ACC112 (cell line): ENCODE measurements around the gene RAB22A.
"Not testable (repeated sequence)": the region's sequence is repeated elsewhere in the genome, so short reads cannot be mapped to it uniquely, and the experiment has no call there.

Experiments used
- H2AFZ ChIP-seq: fragments of 200-600 bp; sonication (generic); one replicate; pipeline ENCODE4 v1.6.0; 2017; ENCODE audit warnings: antibody characterized with exemption, low read length; ENCODE audit not compliant: unreplicated experiment
- H3K27ac ChIP-seq: fragments of 200-600 bp; sonication (generic); 2 replicates; pipeline ENCODE4 v1.5.1; 2014; ENCODE audit warnings: low read depth, mild to moderate bottlenecking, antibody characterized with exemption, low read length, moderate library complexity
- H3K27me3 ChIP-seq: fragments of 200-600 bp; sonication (generic); 2 replicates; pipeline ENCODE4 v1.6.1; 2014; ENCODE audit warnings: mild to moderate bottlenecking, antibody characterized with exemption, low read length, moderate library complexity, mixed read lengths; ENCODE audit not compliant: insufficient read depth
- H3K36me3 ChIP-seq: fragments of 200-600 bp; sonication (generic); 2 replicates; pipeline ENCODE4 v1.6.1; 2016; ENCODE audit warnings: mild to moderate bottlenecking, antibody characterized with exemption, low read length, moderate library complexity, mixed read lengths; ENCODE audit not compliant: insufficient read depth
- H3K4me1 ChIP-seq: fragments of 200-600 bp; sonication (generic); one replicate; pipeline ENCODE4 v1.6.1; 2016; ENCODE audit warnings: low read length, mixed read lengths; ENCODE audit not compliant: insufficient read depth, unreplicated experiment, control insufficient read depth
- H3K4me3 ChIP-seq: fragments of 200-600 bp; sonication (generic); 2 replicates; pipeline ENCODE4 v1.5.1; 2014; ENCODE audit warnings: mild to moderate bottlenecking, low read depth, low read length
- H3K79me2 ChIP-seq: fragments of 200-600 bp; sonication (generic); one replicate; pipeline ENCODE4 v1.6.0; 2016; ENCODE audit warnings: low read length; ENCODE audit not compliant: control insufficient read depth, unreplicated experiment, insufficient read depth

RAB22A gene

GRCh38 chr20:58408603-58409246 is 99.2 kb downstream of the RAB22A start:
- Histone ChIP-seq H3K4me3 (no peak overlapping the region), H3K27me3 (no peaks in the 10 kb centered on the region), H3K4me1 (peaks cover 36% of the 10 kb centered on the region), H3K79me2 (peaks cover 85% of the 10 kb centered on the region), H2AFZ (no peak overlapping the region), H3K27ac (peak overlapping the region; percentile 86), H3K36me3 (no peaks in the 10 kb centered on the region)

- not testable (repeated sequence) for H3K36me3 ChIP-seq, H3K27ac ChIP-seq, H3K4me1 ChIP-seq, H2AFZ ChIP-seq, H3K4me3 ChIP-seq, H3K27me3 ChIP-seq
- peaks cover 73% of the 10 kb centered on the region for H3K79me2 ChIP-seq
Observed at GRCh38 chr20:58414216-58414615, 104.7 kb downstream of the RAB22A start.

- peaks cover 72% of the 10 kb centered on the region for H3K79me2 ChIP-seq
- not testable (repeated sequence) for H3K4me3 ChIP-seq, H3K27me3 ChIP-seq, H3K27ac ChIP-seq, H3K36me3 ChIP-seq, H3K4me1 ChIP-seq, H2AFZ ChIP-seq
Observed at GRCh38 chr20:58414786-58415185, 105.3 kb downstream of the RAB22A start.

- peaks cover 6% of the 10 kb centered on the region; the same call in 1 of the 2 replicates for H3K36me3 ChIP-seq
Observed at GRCh38 chr20:58416057-58416456, 106.5 kb downstream of the RAB22A start.

GRCh38 chr20:58416835-58417234 is 107.3 kb downstream of the RAB22A start:
- Histone ChIP-seq H3K27me3 (no peaks in the 10 kb centered on the region), H3K36me3 (peaks cover 6% of the 10 kb centered on the region; the same call in 1 of the 2 replicates), H3K4me3 (no peak overlapping the region), H3K4me1 (peaks cover 10% of the 10 kb centered on the region), H3K27ac (no peak overlapping the region), H3K79me2 (peaks cover 67% of the 10 kb centered on the region), H2AFZ (no peak overlapping the region)

More at GRCh38 chr20:58416057-58416456, 106.5 kb downstream of the RAB22A start:
- no peak overlapping the region for H3K4me3 ChIP-seq
- H3K27me3 ChIP-seq, result no peaks in the 10 kb centered on the region
- peaks cover 9% of the 10 kb centered on the region for H3K4me1 ChIP-seq
- H3K27ac ChIP-seq, result no peak overlapping the region
- H2AFZ ChIP-seq, result no peak overlapping the region
- peaks cover 67% of the 10 kb centered on the region for H3K79me2 ChIP-seq
